Measurements from ENCODE around the gene DPRX. TPM values are rescaled to one million over a fixed set of nuclear protein-coding genes. Genes with fewer than 3 reads are reported as not detected.

DPRX gene
- total RNA-seq, 2 donors from 2014 or later, result not detected

- Histone ChIP-seq H3K4me3 (ENCODE audit: low read length) (no peak overlapping the region), H3K9ac (ENCODE audit: extremely low read depth, low read length, poor library complexity, severe bottlenecking) (no peak overlapping the region), H3K36me3 (ENCODE audit: control insufficient read depth, insufficient read depth, low read length) (no peaks in the 10 kb centered on the region), H3K27ac (ENCODE audit: low read depth, low read length) (no peak overlapping the region), H3K4me1 (ENCODE audit: control insufficient read depth, insufficient read depth, low read length) (no peaks in the 10 kb centered on the region), H3K27me3 (ENCODE audit: control insufficient read depth, insufficient read depth, low read length, poor library complexity, severe bottlenecking) (no peaks in the 10 kb centered on the region), H3K9me3 (ENCODE audit: control insufficient read depth, low read length) (peaks cover 59% of the 10 kb centered on the region)
- no peak for DNase-seq
- Mint-ChIP-seq H3K4me1 (no peaks in the 10 kb centered on the region), H3K27ac (no peak overlapping the region), H3K36me3 (ENCODE audit: low read depth) (peaks cover 16% of the 10 kb centered on the region), H3K4me3 (no peak overlapping the region), H3K27me3 (ENCODE audit: insufficient read depth) (no peaks in the 10 kb centered on the region), H3K9me3 (peaks cover 78% of the 10 kb centered on the region)
- no peak for TF ChIP-seq CTCF (conservative IDR thresholded peaks at IDR 0.05)
- 85 to 96% methylated on average over 6 of the region's 6 CpGs for WGBS, 2 experiments (ENCODE audit: insufficient coverage in 1 of 2, insufficient read length in 1 of 2)
Observed at GRCh38 chr19:53652476-53652875, 20.7 kb downstream of the DPRX start.

- no peak for TF ChIP-seq CTCF (conservative IDR thresholded peaks at IDR 0.05)
- H3K36me3 ChIP-seq (ENCODE audit: control insufficient read depth, insufficient read depth, low read length), result no peaks in the 10 kb centered on the region
- H3K4me1 Mint-ChIP-seq, result peaks cover 7% of the 10 kb centered on the region
- no peaks in the 10 kb centered on the region for H3K27me3 Mint-ChIP-seq (ENCODE audit: insufficient read depth)
- no peak overlapping the region for H3K4me3 Mint-ChIP-seq
- H3K27ac ChIP-seq (ENCODE audit: low read depth, low read length), result no peak overlapping the region
- peak overlapping the region; percentile 61 for H3K4me3 ChIP-seq (ENCODE audit: low read length)
- H3K4me1 ChIP-seq (ENCODE audit: control insufficient read depth, insufficient read depth, low read length), result no peaks in the 10 kb centered on the region
- no peaks in the 10 kb centered on the region for H3K27me3 ChIP-seq (ENCODE audit: control insufficient read depth, insufficient read depth, low read length, poor library complexity, severe bottlenecking)
- DNase-seq, result no peak
- H3K9me3 Mint-ChIP-seq, result peaks cover 62% of the 10 kb centered on the region
- H3K9ac ChIP-seq (ENCODE audit: extremely low read depth, low read length, poor library complexity, severe bottlenecking), result no peak overlapping the region
- H3K9me3 ChIP-seq (ENCODE audit: control insufficient read depth, low read length), result peaks cover 52% of the 10 kb centered on the region
- WGBS, 2 experiments (ENCODE audit: insufficient coverage in 1 of 2, insufficient read length in 1 of 2), result 89% methylated on average over 4 to 8 of the region's 8 CpGs
- H3K27ac Mint-ChIP-seq, result no peak overlapping the region
- H3K36me3 Mint-ChIP-seq (ENCODE audit: low read depth), result peaks cover 12% of the 10 kb centered on the region
Observed at GRCh38 chr19:53655042-53655665, 23.4 kb downstream of the DPRX start.

GRCh38 chr19:53657330-53657729 is 25.5 kb downstream of the DPRX start:
- 92 to 94% methylated on average over 4 of the region's 4 CpGs for WGBS, 2 experiments (ENCODE audit: insufficient coverage in 1 of 2, insufficient read length in 1 of 2)
- H3K27ac ChIP-seq (ENCODE audit: low read depth, low read length), result no peak overlapping the region

More at GRCh38 chr19:53657330-53657729, 25.5 kb downstream of the DPRX start:
- peaks cover 17% of the 10 kb centered on the region for H3K4me1 Mint-ChIP-seq
- no peak for DNase-seq
- Histone ChIP-seq H3K36me3 (ENCODE audit: control insufficient read depth, insufficient read depth, low read length) (no peaks in the 10 kb centered on the region), H3K9ac (ENCODE audit: extremely low read depth, low read length, poor library complexity, severe bottlenecking) (no peak overlapping the region), H3K9me3 (ENCODE audit: control insufficient read depth, low read length) (peaks cover 51% of the 10 kb centered on the region), H3K4me3 (ENCODE audit: low read length) (peak overlapping the region; percentile 14), H3K4me1 (ENCODE audit: control insufficient read depth, insufficient read depth, low read length) (no peaks in the 10 kb centered on the region), H3K27me3 (ENCODE audit: control insufficient read depth, insufficient read depth, low read length, poor library complexity, severe bottlenecking) (no peaks in the 10 kb centered on the region)
- no peak for TF ChIP-seq CTCF (conservative IDR thresholded peaks at IDR 0.05)
- peaks cover 49% of the 10 kb centered on the region for H3K9me3 Mint-ChIP-seq
- no peak overlapping the region for H3K27ac Mint-ChIP-seq
- no peak overlapping the region for H3K4me3 Mint-ChIP-seq
- peaks cover 8% of the 10 kb centered on the region for H3K36me3 Mint-ChIP-seq (ENCODE audit: low read depth)
- H3K27me3 Mint-ChIP-seq (ENCODE audit: insufficient read depth), result no peaks in the 10 kb centered on the region

Measured in endodermal cell (in vitro differentiated cells).